Esophagus squamous epithelium (tissue), 5 donors: ENCODE results near the gene DST. TPM values are rescaled to one million over a fixed set of nuclear protein-coding genes. Genes with fewer than 3 reads are reported as not detected.
A peak's percentile ranks its signal among the peaks of the same experiment; 100 is the strongest.

Source experiments
- DNase-seq: peaks from one replicate; lab custom pipeline; 2025; lab: John Stamatoyannopoulos, UW
- H3K27ac ChIP-seq, 4 donors: fragments of 200-600 bp; sonication (generic); one replicate each; pipeline ENCODE4 v1.5.1; 2016 to 2019; ENCODE audit warnings: mild to moderate bottlenecking in 1 of 4
- H3K27me3 ChIP-seq, 4 donors: fragments of 200-600 bp; sonication (generic); 1 replicate in 3 of 4; 2 replicates in 1 of 4; pipeline versions ENCODE4 v1.5.1 to v1.6.0; 2017 to 2021; ENCODE audit warnings: antibody characterized with exemption in 1 of 4
- H3K36me3 ChIP-seq, 3 donors: fragments of 200-600 bp; sonication (generic); one replicate each; pipeline ENCODE4 v1.5.1; 2016 to 2019
- H3K4me1 ChIP-seq, 3 donors: fragments of 200-600 bp; sonication (generic); one replicate each; pipeline ENCODE4 v1.5.1; 2017 to 2019
- H3K4me3 ChIP-seq, 4 donors: fragments of 200-600 bp; sonication (generic); 1 replicate in 3 of 4; 2 replicates in 1 of 4; pipeline ENCODE4 v1.5.1; 2016 to 2019; ENCODE audit warnings: mild to moderate bottlenecking in 2 of 4, moderate library complexity in 1 of 4
- H3K9me3 ChIP-seq, 3 donors: fragments of 200-600 bp; sonication (generic); one replicate each; pipeline ENCODE4 v1.5.1; 2016 to 2019
- POLR2A ChIP-seq, 4 donors: fragments of 450-650 bp; IDR thresholded peaks; one replicate each; pipeline ENCODE4 v1.6.1; 2017; ENCODE audit warnings: antibody characterized with exemption in 4 of 4, mild to moderate bottlenecking in 4 of 4, moderate library complexity in 3 of 4
- WGBS, 2 donors: methylation state at CpG; one replicate each; pipeline ENCODE4 v1.1.5; 2018; 5-methylcytosine and 5-hydroxymethylcytosine counted together
- intact Hi-C: fragments of 100-400 bp; cut with DNase I; formaldehyde crosslinking; loops from one replicate; pipeline ENCODE4 v1.15.0; 2022
- total RNA-seq, 4 donors: library from RNA; depleted of rRNA; stranded (reverse); fragments of >200 nt; gene quantifications; one replicate each; pipeline ENCODE4 v1.1.0, GENCODE V29; 2016
- TF ChIP-seq, protein P1 (sequence below), 6 experiments: fragments of 450-650 bp in 4 of 6; fragments of 200-600 bp in 2 of 6; sonication (generic) in 2 of 6; IDR thresholded peaks; one replicate each; pipeline ENCODE4 v1.5.1; 2016 to 2019; ENCODE audit warnings: antibody characterized with exemption in 6 of 6, mild to moderate bottlenecking in 4 of 6, moderate library complexity in 4 of 6
- donor health status: DM: yes; HTN: yes; CAD: no.

The DST gene
- total RNA-seq, 4 donors from 2014 or later: 134 to 468 (median 175) TPM

DNA sequence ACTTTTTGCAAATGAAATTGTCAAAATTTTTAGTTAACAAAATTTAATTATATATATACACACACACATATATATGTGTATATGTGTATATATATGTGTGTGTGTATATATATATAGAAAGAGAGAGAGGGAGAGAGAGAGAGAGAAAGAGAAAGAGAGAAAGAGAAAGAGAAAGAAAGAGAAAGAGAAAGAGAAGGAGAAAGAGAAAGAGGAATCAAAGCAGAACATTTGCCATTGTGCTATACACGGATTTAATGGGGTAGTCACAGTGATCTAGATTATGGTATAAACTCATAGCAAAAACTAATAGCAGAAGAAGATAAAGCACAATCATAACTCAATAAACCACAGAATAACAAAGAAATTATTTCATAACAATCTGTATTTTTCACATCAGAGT, 126.7 kb downstream of the DST start:
- no peak for TF ChIP-seq POLR2A (IDR thresholded peaks at IDR 0.05)
- TF ChIP-seq, protein P1, sequence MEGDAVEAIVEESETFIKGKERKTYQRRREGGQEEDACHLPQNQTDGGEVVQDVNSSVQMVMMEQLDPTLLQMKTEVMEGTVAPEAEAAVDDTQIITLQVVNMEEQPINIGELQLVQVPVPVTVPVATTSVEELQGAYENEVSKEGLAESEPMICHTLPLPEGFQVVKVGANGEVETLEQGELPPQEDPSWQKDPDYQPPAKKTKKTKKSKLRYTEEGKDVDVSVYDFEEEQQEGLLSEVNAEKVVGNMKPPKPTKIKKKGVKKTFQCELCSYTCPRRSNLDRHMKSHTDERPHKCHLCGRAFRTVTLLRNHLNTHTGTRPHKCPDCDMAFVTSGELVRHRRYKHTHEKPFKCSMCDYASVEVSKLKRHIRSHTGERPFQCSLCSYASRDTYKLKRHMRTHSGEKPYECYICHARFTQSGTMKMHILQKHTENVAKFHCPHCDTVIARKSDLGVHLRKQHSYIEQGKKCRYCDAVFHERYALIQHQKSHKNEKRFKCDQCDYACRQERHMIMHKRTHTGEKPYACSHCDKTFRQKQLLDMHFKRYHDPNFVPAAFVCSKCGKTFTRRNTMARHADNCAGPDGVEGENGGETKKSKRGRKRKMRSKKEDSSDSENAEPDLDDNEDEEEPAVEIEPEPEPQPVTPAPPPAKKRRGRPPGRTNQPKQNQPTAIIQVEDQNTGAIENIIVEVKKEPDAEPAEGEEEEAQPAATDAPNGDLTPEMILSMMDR (IDR thresholded peaks at IDR 0.05): no peak
- DNase-seq: no peak
- intact Hi-C loops: no loop called here
- Histone ChIP-seq H3K9me3 (no peaks in the 10 kb centered on the region), H3K27ac (peak overlapping the region in 2 of 4 donors; percentile 57 to 74), H3K4me1 (peaks cover 0 to 42% (median 0%) of the 10 kb centered on the region in 3 donors), H3K27me3 (no peaks in the 10 kb centered on the region), H3K36me3 (peaks cover 0 to 79% (median 4%) of the 10 kb centered on the region in 3 donors), H3K4me3 (no peak overlapping the region)
- WGBS, 2 donors: 59 to 71% methylated on average over 1 of the region's 1 CpG

DNA sequence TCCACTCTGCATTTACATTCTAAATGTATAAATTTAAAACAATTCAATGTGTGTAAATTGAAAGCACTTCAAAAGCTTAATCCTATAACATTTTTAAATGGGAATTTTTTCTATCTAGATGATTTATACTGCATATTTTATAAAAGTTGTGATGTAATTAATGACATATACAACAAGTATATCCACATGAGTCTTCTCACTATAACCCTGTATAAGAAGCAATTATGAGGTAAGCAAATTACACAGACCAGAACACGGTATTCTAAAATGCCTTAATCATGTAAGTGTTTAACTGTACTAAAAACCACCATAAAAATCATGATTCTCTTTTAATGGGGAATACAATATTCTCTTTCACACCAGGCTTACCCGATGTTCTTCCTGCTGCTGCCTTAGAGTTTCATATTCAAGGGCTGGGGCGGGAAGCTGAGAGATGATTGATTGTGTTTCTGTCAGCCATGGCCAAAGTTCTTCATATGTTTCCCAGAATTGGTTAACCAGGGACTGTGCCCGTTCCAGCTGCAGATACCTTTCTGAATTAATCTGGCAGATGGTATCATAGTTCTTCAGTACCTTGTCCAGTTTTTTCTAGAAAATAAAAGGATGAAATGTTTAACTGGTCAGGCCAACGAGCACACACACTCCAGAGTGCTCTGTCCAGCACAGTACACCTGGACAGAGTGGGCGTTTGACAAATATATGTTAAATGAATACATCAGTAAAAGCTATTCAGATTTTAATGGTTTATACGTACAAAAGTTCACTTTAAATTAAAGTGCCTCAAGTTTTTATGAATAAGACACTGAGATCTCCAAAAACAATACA, 127.4 kb downstream of the DST start:
- Histone ChIP-seq H3K27ac (peak overlapping the region in 3 of 4 donors; percentile 56 to 74 (median 57)), H3K4me3 (no peak overlapping the region), H3K4me1 (peaks cover 0 to 42% (median 0%) of the 10 kb centered on the region in 3 donors), H3K9me3 (no peaks in the 10 kb centered on the region), H3K36me3 (peaks cover 0 to 79% (median 4%) of the 10 kb centered on the region in 3 donors), H3K27me3 (no peaks in the 10 kb centered on the region)
- intact Hi-C loops: no loop called here
- TF ChIP-seq, protein P1 (IDR thresholded peaks at IDR 0.05): no peak
- no peak for TF ChIP-seq POLR2A (IDR thresholded peaks at IDR 0.05)
- no peak for DNase-seq
- 61 to 76% methylated on average over 7 of the region's 7 CpGs for WGBS, 2 donors

DNA sequence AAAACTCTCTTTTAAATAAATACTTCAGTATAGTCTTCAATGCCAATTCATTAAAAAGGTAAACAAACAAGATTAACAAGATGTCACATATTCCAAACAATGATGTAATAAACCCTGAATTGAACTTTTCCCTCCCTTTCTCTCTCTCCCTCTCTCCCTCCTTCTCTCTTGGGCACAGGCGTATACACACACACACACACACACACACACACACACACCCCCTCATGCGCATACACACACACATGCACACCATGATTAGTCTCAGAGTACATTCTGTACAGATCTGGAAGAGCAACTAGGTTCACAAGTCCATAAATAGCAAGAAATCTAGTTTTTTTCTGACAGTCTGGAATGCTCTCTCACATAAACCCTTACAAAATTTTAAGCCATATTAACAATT, 128.3 kb downstream of the DST start:
- intact Hi-C loops: no loop called here
- H3K9me3 ChIP-seq: no peaks in the 10 kb centered on the region
- no peaks in the 10 kb centered on the region for H3K27me3 ChIP-seq
- no peak overlapping the region for H3K4me3 ChIP-seq
- H3K27ac ChIP-seq: peak overlapping the region in 3 of 4 donors; percentile 56 to 74 (median 57)
- peaks cover 0 to 77% (median 4%) of the 10 kb centered on the region in 3 donors for H3K36me3 ChIP-seq
- no peak for DNase-seq
- peaks cover 0 to 42% (median 0%) of the 10 kb centered on the region in 3 donors for H3K4me1 ChIP-seq
- TF ChIP-seq, protein P1 (IDR thresholded peaks at IDR 0.05): no peak
- no peak for TF ChIP-seq POLR2A (IDR thresholded peaks at IDR 0.05)
- 57 to 59% methylated on average over 2 of the region's 2 CpGs for WGBS, 2 donors

DNA sequence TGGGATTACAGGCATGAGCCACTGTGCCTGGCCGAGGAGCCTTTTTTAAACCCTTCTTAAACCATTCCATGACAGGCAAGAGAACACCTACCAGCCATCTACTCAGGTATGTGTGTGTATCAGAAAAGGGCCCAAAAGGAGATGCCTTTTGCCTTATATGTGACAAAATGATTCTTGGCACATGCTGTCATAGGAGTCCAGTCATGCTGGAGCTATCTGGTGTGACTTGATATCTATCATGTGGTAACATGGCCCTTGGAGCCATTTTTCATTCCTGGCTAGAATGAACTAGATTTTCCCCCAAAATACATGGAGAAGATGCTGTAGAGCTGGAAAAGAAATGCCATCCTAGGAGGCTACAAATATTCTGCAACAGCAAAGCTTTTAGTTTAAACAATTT, 129.1 kb downstream of the DST start:
- Histone ChIP-seq H3K9me3 (no peaks in the 10 kb centered on the region), H3K27ac (peak overlapping the region; percentile 21 to 74 (median 56)), H3K4me3 (no peak overlapping the region), H3K27me3 (no peaks in the 10 kb centered on the region), H3K36me3 (peaks cover 0 to 79% (median 4%) of the 10 kb centered on the region in 3 donors), H3K4me1 (peaks cover 0 to 45% (median 0%) of the 10 kb centered on the region in 3 donors)
- no peak for DNase-seq
- intact Hi-C loops: no loop called here
- WGBS, 2 donors: 100% methylated on average over 1 of the region's 1 CpG
- TF ChIP-seq POLR2A (IDR thresholded peaks at IDR 0.05): no peak
- TF ChIP-seq, protein P1 (IDR thresholded peaks at IDR 0.05): no peak

DNA sequence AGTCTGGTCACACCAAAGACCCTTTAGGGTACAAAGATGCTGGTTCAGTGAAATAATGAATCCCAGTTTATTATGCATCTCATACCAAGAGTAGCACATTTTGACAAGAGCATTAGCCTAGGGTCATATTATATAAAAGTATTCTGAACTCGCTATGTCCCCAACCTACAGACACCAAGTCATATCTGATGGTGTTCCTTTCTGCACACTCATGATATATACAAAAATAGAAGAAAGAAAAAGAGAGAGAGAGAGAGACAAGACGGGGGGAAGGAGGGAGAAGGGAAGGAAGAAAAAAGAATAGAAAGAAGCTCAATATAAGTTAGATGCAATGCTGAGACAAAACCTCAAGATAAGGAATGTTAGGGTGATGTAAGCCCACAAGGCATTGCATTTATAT, 131.1 kb downstream of the DST start:
- intact Hi-C loops: no loop called here
- Histone ChIP-seq H3K4me1 (peaks cover 0 to 50% (median 0%) of the 10 kb centered on the region in 3 donors), H3K36me3 (peaks cover 0 to 85% (median 4%) of the 10 kb centered on the region in 3 donors), H3K27me3 (no peaks in the 10 kb centered on the region), H3K27ac (peak overlapping the region in 3 of 4 donors; percentile 17 to 74 (median 56)), H3K4me3 (no peak overlapping the region), H3K9me3 (no peaks in the 10 kb centered on the region)
- TF ChIP-seq POLR2A (IDR thresholded peaks at IDR 0.05): no peak
- TF ChIP-seq, protein P1 (IDR thresholded peaks at IDR 0.05): no peak
- DNase-seq: no peak
- WGBS, 2 donors: 67 to 72% methylated on average over 2 of the region's 2 CpGs
